HepG2 (cell line): ENCODE results near the gene SLC35A2. TPM values are rescaled to one million over a fixed set of nuclear protein-coding genes. Genes with fewer than 3 reads are reported as not detected.

Experiments
- FOXA1 ChIP-seq, 2 experiments: fragments of 450-650 bp in 1 of 2; sonication (generic) in 1 of 2; formaldehyde crosslinking in 1 of 2; IDR thresholded peaks; 2 replicates each; pipeline versions ENCODE4 v1.4.0 to v1.6.1; 2016 to 2020; ENCODE audit warnings: missing genetic modification reagents in 1 of 2
- HNRNPUL1 ChIP-seq: fragments of 200-400 bp; formaldehyde crosslinking; IDR thresholded peaks from 2 replicates; pipeline ENCODE4 v1.6.1; 2017; ENCODE audit warnings: low read depth, mild to moderate bottlenecking, low read length, moderate library complexity
- POLR2G ChIP-seq: fragments of 200-400 bp; formaldehyde crosslinking; IDR thresholded peaks from 2 replicates; pipeline ENCODE4 v1.6.1; 2018; ENCODE audit warnings: mild to moderate bottlenecking, low read depth, low read length, moderate library complexity
- RBM22 ChIP-seq: fragments of 200-400 bp; formaldehyde crosslinking; optimal IDR thresholded peaks from 2 replicates; pipeline ENCODE3; 2017; ENCODE audit warnings: mild to moderate bottlenecking, low read length, moderate library complexity
- TAF1 ChIP-seq: sonication (generic); formaldehyde crosslinking; IDR thresholded peaks from 2 replicates; pipeline ENCODE4 v1.4.0; 2020; ENCODE audit warnings: missing genetic modification reagents
- TAF15 ChIP-seq: fragments of 200-400 bp; formaldehyde crosslinking; IDR thresholded peaks from one replicate; pipeline ENCODE4 v1.6.1; 2018; ENCODE audit warnings: mild to moderate bottlenecking, low read depth, low read length; ENCODE audit not compliant: poor library complexity, severe bottlenecking
- TARDBP ChIP-seq: sonication (generic); formaldehyde crosslinking; IDR thresholded peaks from 2 replicates; pipeline ENCODE4 v1.8.0; 2022; ENCODE audit warnings: mild to moderate bottlenecking, missing genetic modification reagents
- ZBTB40 ChIP-seq, 2 experiments: fragments of 450-650 bp in 1 of 2; sonication (generic) in 1 of 2; formaldehyde crosslinking in 1 of 2; IDR thresholded peaks; 2 replicates each; pipeline versions ENCODE4 v1.6.1 to v1.8.0; 2016 to 2022; ENCODE audit warnings: antibody characterized with exemption in 1 of 2, mild to moderate bottlenecking in 1 of 2, missing genetic modification reagents in 1 of 2
- ZFP62 ChIP-seq: sonication (generic); formaldehyde crosslinking; IDR thresholded peaks from 2 replicates; pipeline ENCODE4 v1.4.0; 2020; ENCODE audit warnings: missing genetic modification reagents
- ZNF180 ChIP-seq: sonication (generic); formaldehyde crosslinking; IDR thresholded peaks from 2 replicates; pipeline ENCODE4 v1.4.0; 2020; ENCODE audit warnings: low read depth, missing genetic modification reagents, borderline replicate concordance
- ZNF350 ChIP-seq: sonication (generic); formaldehyde crosslinking; IDR thresholded peaks from 2 replicates; pipeline ENCODE4 v1.4.0; 2020; ENCODE audit warnings: mild to moderate bottlenecking, low read depth, missing genetic modification reagents, borderline replicate concordance
- ZNF362 ChIP-seq: sonication (generic); formaldehyde crosslinking; IDR thresholded peaks from 2 replicates; pipeline ENCODE4 v1.4.0; 2020; ENCODE audit warnings: missing genetic modification reagents, mild to moderate bottlenecking, borderline replicate concordance
- ZNF670 ChIP-seq: sonication (generic); formaldehyde crosslinking; IDR thresholded peaks from 2 replicates; pipeline ENCODE4 v1.8.0; 2022; ENCODE audit warnings: mild to moderate bottlenecking, missing genetic modification reagents, borderline replicate concordance
- ZNF83 ChIP-seq: sonication (generic); formaldehyde crosslinking; IDR thresholded peaks from 2 replicates; pipeline ENCODE4 v1.4.0; 2020; ENCODE audit warnings: missing genetic modification reagents, mild to moderate bottlenecking, borderline replicate concordance
- ZNF879 ChIP-seq: sonication (generic); formaldehyde crosslinking; IDR thresholded peaks from 2 replicates; pipeline ENCODE4 v1.8.1; 2023; ENCODE audit warnings: missing genetic modification reagents
- polyA plus RNA-seq, 8 experiments: library from polyadenylated mRNA; depleted of rRNA in 3 of 8; stranded (reverse) in 7 of 8; unstranded in 1 of 8; fragments of >200 nt; fragmentation: Illumina TruSeq in 4 of 8; extraction: Trizol in 4 of 8; gene quantifications; 2 replicates each; pipeline versions ENCODE4 v1.2.1 to v1.2.3, GENCODE V29; 2011 to 2016; ENCODE audit warnings: low read depth in 4 of 8, missing spikeins in 1 of 8, mixed read lengths in 1 of 8; ENCODE audit not compliant: insufficient read depth in 1 of 8
- total RNA-seq, 5 experiments: library from RNA; depleted of rRNA; stranded (reverse); fragments of >200 nt; fragmentation: Illumina TruSeq; extraction: Trizol; gene quantifications; 2 replicates each; pipeline ENCODE4 v1.2.3, GENCODE V29; 2016; ENCODE audit warnings: low read depth in 1 of 5
- TF ChIP-seq, protein P1 (sequence below): sonication (generic); formaldehyde crosslinking; IDR thresholded peaks from 2 replicates; pipeline ENCODE4 v1.4.0; 2020; ENCODE audit warnings: mild to moderate bottlenecking, missing genetic modification reagents

SLC35A2 gene
- total and polyA plus RNA-seq, 2 of the 13 experiments (the other 11 are each of a cell fraction or from before 2014, with no cell fraction given), result 32.1 to 40.8 TPM

GRCh38 chrX:48958635-48959094 lies 47.2 kb upstream of the SLC35A2 start (continued):
- 0 out of 2 replicates have a peak, but pooled peaks have one; percentile 8 for TF ChIP-seq TAF1 (CRISPR knock-in tag)
- no peak for TF ChIP-seq ZNF879
- TF ChIP-seq ZNF670 (CRISPR knock-in tag), result 0 out of 2 replicates have a peak, but pooled peaks have one; percentile 31
- TF ChIP-seq ZNF83 (CRISPR knock-in tag), result no peak
- TF ChIP-seq HNRNPUL1, result no peak
- TF ChIP-seq TARDBP (CRISPR knock-in tag), result no peak
- no peak for TF ChIP-seq ZFP62
- no peak for TF ChIP-seq TAF15
- no peak for TF ChIP-seq RBM22
- peak; percentile 97 for TF ChIP-seq ZNF362
- 0 out of 2 replicates have a peak, but pooled peaks have one; percentile 9 for TF ChIP-seq ZNF350 (CRISPR knock-in tag)
- TF ChIP-seq FOXA1 (IDR thresholded peaks at IDR 0.05), result no peak
- TF ChIP-seq FOXA1 (CRISPR knock-in tag; IDR thresholded peaks at IDR 0.05), result no peak
- TF ChIP-seq POLR2G, result 0 out of 2 replicates have a peak, but pooled peaks have one; percentile 40
- no peak for TF ChIP-seq ZBTB40 (IDR thresholded peaks at IDR 0.05)
- peak; percentile 88 for TF ChIP-seq ZBTB40 (CRISPR knock-in tag; IDR thresholded peaks at IDR 0.05)
- TF ChIP-seq ZNF180 (CRISPR knock-in tag), result no peak
- TF ChIP-seq, protein P1, sequence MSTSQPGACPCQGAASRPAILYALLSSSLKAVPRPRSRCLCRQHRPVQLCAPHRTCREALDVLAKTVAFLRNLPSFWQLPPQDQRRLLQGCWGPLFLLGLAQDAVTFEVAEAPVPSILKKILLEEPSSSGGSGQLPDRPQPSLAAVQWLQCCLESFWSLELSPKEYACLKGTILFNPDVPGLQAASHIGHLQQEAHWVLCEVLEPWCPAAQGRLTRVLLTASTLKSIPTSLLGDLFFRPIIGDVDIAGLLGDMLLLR (CRISPR knock-in tag), result no peak
- TF ChIP-seq, all 625 proteins: peak for 10
